NOMO-1 (cell line): ENCODE measurements around the gene HBG1.

Source experiments
- DNase-seq, 2 experiments: peaks; one replicate each; lab custom pipeline; 2025; ENCODE audit not compliant: unreplicated experiment in 2 of 2; lab: John Stamatoyannopoulos, UW

The HBG1 gene

DNA sequence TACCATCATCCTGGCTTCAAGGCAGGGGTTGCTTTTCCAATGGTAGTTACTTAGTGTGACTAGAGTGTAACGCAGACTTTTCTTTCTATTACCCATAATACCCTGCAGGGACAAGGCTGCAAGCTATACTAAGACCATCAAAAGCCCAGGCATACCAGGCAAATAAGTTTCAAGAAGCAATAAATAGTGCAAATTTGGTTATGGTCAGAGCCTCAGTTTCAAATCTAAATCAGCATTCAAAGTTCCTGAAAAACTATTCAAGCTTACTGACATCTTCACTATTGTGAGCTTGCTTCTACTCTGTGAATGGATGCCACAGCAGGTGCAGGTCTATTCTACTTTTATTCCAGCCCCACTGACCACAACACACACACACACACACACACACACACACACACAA is 20.3 kb downstream of the HBG1 start:
- DNase-seq, result no peak

DNA sequence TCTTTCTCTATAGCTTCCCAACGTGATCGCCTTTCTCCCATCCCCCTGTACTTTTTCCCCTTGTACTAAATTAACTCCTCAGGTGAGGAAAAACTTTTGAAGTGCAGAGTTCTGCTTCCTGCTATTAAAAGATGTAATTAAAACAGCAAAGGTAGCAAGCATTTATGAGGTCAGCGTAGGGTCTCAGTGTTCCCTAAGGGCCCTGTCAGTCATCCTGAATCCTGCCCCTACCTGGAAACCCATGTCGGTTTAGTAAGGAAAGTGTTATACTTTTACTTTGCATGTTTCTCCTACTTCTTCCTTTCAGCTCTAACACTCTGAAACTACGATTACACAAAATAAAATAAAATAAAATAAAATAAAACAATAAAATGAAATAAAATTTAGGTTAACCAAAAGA is 21.5 kb downstream of the HBG1 start:
- no peak for DNase-seq

DNA sequence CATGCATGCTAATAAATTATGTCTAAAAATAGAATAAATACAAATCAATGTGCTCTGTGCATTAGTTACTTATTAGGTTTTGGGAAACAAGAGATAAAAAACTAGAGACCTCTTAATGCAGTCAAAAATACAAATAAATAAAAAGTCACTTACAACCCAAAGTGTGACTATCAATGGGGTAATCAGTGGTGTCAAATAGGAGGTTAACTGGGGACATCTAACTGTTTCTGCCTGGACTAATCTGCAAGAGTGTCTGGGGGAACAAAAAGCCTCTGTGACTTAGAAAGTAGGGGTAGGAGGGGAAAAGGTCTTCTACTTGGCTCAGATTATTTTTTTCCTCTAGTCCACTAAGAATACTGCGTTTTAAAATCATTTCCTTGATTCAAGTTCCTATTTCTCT is 22.0 kb downstream of the HBG1 start:
- no peak for DNase-seq

DNA sequence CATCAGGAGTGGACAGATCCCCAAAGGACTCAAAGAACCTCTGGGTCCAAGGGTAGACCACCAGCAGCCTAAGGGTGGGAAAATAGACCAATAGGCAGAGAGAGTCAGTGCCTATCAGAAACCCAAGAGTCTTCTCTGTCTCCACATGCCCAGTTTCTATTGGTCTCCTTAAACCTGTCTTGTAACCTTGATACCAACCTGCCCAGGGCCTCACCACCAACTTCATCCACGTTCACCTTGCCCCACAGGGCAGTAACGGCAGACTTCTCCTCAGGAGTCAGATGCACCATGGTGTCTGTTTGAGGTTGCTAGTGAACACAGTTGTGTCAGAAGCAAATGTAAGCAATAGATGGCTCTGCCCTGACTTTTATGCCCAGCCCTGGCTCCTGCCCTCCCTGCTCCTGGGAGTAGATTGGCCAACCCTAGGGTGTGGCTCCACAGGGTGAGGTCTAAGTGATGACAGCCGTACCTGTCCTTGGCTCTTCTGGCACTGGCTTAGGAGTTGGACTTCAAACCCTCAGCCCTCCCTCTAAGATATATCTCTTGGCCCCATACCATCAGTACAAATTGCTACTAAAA is 22.8 kb downstream of the HBG1 start, which contains the start of gene HBB:
Gene HBB (minus strand): TSS at position 340 of the 579 bp plus-strand sequence. CDS start 50 bp downstream, at position 290.
- no peak for DNase-seq

DNA sequence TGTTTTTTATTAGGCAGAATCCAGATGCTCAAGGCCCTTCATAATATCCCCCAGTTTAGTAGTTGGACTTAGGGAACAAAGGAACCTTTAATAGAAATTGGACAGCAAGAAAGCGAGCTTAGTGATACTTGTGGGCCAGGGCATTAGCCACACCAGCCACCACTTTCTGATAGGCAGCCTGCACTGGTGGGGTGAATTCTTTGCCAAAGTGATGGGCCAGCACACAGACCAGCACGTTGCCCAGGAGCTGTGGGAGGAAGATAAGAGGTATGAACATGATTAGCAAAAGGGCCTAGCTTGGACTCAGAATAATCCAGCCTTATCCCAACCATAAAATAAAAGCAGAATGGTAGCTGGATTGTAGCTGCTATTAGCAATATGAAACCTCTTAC is 24.2 kb downstream of the HBG1 start:
- DNase-seq, result no peak

DNA sequence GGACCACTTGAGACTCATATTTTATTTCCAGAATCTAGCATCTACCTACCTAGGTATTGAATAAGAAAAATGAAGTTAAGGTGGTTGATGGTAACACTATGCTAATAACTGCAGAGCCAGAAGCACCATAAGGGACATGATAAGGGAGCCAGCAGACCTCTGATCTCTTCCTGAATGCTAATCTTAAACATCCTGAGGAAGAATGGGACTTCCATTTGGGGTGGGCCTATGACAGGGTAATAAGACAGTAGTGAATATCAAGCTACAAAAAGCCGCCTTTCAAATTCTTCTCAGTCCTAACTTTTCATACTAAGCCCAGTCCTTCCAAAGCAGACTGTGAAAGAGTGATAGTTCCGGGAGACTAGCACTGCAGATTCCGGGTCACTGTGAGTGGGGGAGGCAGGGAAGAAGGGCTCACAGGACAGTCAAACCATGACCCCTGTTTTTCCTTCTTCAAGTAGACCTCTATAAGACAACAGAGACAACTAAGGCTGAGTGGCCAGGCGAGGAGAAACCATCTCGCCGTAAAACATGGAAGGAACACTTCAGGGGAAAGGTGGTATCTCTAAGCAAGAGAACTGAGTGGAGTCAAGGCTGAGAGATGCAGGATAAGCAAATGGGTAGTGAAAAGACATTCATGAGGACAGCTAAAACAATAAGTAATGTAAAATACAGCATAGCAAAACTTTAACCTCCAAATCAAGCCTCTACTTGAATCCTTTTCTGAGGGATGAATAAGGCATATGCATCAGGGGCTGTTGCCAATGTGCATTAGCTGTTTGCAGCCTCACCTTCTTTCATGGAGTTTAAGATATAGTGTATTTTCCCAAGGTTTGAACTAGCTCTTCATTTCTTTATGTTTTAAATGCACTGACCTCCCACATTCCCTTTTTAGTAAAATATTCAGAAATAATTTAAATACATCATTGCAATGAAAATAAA is 24.8 kb downstream of the HBG1 start:
- no peak for DNase-seq

DNA sequence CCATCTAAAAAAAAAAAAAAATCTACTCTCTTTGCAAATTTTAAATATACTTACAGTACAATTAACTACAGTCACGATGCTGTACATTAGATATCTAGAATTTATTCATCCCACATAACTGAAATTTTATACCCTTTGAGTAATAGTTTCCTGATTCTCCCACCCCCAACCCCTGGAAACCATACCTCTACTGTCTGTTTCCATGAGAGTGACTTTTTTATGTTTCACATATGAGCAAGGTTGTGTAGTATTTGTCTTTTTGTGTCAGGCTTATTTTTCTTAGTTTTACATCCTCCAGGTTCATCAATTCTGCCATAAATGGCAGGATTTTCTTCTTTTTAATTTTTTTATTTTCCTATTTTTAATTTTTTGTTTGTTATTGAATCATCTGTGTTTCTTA is 26.0 kb downstream of the HBG1 start:
- no peak for DNase-seq

DNA sequence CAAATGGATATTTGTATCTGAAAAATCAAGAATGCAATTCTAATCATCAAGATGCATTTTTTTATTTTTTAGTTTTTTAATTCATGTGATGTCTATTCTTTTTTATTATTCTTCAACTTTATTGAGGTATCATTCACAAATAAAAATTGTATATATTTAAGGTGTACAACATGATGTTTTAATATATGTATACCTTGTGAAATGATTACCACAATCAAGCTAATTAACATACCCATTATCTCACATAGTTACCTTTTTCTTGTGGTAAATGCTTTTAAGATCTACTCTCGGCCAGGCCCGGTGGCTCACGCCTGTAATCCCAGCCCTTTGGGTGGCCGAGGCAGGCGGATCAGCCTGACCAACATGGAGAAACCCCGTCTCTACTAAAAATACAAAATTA is 26.5 kb downstream of the HBG1 start:
- no peak for DNase-seq

DNA sequence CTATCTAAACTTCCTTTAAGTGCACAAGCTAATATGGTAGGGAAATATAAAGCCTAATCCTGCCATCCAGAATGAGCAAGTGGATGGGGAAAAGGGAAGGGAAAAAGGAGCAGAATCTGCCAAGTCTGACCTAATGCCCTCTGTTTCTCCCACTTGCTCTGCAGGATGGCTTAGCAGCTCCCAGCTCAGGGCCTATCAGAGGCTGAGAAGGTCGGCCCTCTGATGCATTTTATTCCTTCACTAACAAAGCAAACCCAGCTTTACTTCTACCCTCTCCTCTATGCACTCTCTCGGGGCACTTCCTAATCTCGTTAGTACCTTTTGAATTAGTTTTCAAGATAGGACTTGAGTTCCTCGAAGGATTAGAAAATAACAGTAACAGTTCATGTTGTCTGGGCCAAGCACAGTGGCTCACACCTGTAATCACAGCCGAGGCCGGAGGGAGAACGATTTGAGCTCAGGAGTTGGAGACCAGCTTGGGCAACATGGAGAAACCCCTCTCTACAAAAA is 39.2 kb downstream of the HBG1 start:
- DNase-seq, result no peak

DNA sequence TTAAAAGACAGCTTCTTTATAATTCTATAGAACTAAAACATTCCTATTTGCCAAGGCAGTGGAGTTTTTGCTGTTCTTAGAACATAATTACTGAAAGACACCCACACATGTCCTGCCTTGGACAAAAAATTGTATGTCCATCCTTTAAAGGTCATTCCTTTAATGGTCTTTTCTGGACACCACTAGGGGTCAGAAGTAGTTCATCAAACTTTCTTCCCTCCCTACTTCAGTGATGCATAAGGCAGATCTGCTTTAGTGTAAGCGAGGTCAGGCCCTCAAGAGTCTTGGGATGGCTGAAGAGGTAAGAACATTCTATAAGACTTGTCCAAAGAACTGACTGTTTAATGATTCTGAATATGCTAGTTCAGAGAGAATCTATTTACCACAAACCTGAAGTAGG is 44.9 kb downstream of the HBG1 start:
- peak in 1 of 2 experiments; percentile 30 for DNase-seq

DNA sequence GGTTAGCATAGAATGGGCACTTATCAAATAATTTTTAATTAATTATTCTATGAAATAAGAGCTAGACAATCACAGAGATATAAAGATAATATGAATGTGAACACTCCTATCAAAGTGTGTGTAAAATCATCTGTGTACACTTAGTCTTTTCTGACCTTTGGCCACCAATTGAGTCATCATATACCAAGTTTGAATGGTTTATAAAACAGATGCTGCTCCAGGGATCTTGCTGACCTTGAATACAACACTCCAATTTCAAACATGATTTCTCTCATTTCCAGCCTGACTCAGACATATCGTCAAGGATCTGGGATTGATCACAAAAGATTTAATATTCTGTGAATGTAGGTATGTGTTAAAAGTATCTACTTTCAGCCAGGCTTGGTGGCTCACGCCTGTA is 46.3 kb downstream of the HBG1 start:
- no peak for DNase-seq

DNA sequence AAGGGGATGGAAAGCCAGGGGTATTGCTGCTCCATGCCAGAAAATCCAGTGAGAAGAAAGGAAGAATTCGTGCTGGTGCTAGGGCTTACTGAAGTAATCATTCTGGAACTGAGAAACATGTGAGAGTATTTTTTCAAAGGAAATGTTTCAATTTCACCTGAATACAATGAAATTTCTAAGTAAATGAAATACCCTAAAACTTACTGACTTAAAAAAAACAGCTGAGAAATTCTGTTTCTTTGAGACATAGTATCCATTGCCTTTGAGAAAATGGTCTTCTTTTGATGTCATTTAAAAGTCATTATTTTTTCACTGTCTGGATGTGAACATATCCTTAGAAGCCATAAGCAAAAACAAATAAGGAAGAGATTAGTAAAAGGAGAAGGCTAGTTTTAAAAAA is 49.1 kb downstream of the HBG1 start, which contains the start of gene OR51V1:
Gene OR51V1 (minus strand): TSS at position 101 of the 400 bp plus-strand sequence. CDS start 0 bp downstream, at position 101.
- DNase-seq, result no peak

DNA sequence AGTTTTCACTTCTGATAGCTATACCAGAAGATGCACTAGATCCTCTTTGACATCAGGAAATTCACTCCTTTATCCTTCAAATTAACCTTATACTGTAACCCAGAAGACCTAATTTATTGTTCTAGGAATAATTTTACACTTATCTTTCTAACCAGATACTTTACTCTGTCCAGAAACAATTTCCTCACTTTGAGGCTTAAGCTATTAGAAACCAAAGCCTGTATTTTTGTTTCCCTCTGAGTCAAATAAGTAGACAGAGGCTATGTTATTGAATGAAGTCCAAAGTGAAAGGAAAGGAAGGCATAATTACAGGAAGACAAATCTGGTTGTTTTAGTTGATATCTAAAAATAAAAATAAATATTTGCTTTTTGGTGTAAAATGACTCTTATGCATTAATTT is 51.4 kb downstream of the HBG1 start:
- no peak for DNase-seq
